MV-4-11 (cell line): ENCODE data around the gene PTPN5.
"Not testable (repeated sequence)": the region's sequence is repeated elsewhere in the genome, so short reads cannot be mapped to it uniquely, and the experiment has no call there.

Experiments
- DNase-seq: peaks from one replicate; lab custom pipeline; 2025; lab: John Stamatoyannopoulos, UW

PTPN5 gene

DNA sequence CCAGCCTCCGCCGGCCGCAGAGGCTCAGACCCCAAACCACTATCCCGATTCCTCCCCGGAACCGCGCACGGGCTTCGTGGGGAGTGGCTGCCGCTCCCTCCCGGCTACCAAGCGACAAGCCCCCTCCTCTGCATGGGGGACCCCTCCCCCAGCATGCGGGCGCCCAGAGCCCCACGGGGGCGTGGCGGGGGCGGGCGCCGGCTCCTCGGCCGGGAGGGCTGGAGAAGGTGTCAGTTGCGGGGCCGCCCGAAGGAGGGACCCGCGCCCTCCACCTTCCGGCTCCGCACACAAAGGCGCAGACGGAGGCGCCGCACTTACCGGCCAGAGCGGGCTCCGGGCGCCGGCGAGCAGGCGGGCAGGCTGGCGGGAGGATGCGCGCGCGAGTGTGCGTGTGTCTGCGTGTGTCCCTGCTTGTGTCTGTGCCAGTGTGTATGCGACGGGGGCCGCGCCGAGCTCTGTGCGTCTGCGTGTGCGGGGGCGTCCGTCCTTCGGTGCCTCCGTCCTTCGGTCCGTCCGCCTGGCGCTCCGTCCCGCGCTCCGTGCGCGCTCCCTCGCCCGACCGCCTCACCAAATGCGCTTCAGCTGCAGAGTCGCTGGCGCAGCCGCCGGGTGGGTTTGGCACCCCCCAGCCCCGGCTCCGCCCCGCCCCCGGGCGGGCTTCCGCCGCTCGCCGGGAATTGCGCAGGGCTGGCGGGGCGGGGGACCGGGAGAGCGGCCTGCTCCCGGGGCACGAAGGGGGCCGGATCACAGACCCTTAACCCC is at the start of gene PTPN5:
Gene PTPN5 (minus strand): TSS at position 592 of the 762 bp plus-strand sequence. CDS start 19,840 bp downstream, outside the sequence.
- DNase-seq, result no peak

GRCh38 chr11:18836417-18836816 is 44.8 kb upstream of the PTPN5 start:
- no peak for DNase-seq

DNA sequence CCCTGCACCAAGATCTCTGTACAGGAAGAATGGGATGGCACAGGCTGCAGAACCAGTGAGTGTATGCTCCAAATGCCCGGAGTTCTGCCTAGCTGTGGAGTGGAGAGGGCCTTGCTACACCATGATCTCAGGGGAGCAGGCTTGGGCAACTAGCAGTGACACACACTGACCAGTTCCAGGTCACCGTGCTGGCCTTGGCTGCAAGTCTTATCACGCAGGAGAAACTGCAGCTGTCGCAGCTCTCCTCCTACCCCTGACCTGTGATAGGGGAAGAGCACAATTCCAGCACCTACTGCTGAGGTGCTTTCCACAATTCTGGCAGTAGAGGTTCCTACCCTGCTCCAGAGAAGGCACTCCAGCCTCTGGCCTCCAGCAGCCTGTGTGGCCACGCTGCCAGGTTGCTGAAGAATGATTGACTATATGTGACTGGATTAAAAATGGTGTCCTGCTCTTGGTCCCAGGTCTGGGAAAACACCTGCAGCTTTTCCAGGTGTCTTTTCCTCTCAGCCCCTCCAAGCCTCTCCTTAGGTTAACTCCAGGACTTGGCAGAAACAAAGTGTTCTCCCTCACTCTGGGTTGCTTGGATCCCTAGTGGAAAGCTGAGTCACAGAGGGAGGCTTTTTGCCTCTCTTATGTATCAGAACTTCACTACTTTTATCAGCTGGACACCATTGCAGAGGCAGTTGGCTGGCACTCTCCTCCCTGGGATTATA is 43.3 kb upstream of the PTPN5 start:
- DNase-seq, result no peak

- not testable (repeated sequence) for DNase-seq
These were observed 28.6 kb upstream of the PTPN5 start for GRCh38 chr11:18820160-18820559.

- DNase-seq, result no peak
These were observed 12.8 kb upstream of the PTPN5 start for GRCh38 chr11:18804199-18804999.

GRCh38 chr11:18802381-18803257 is 11.0 kb upstream of the PTPN5 start:
- DNase-seq, result peak; percentile 41

GRCh38 chr11:18798799-18799469 is 7.3 kb upstream of the PTPN5 start:
- no peak for DNase-seq

- DNase-seq, result no peak
These were observed 3.4 kb upstream of the PTPN5 start for GRCh38 chr11:18794956-18795355.

GRCh38 chr11:18792827-18793226 is 1.2 kb upstream of the PTPN5 start:
- DNase-seq, result no peak

DNA sequence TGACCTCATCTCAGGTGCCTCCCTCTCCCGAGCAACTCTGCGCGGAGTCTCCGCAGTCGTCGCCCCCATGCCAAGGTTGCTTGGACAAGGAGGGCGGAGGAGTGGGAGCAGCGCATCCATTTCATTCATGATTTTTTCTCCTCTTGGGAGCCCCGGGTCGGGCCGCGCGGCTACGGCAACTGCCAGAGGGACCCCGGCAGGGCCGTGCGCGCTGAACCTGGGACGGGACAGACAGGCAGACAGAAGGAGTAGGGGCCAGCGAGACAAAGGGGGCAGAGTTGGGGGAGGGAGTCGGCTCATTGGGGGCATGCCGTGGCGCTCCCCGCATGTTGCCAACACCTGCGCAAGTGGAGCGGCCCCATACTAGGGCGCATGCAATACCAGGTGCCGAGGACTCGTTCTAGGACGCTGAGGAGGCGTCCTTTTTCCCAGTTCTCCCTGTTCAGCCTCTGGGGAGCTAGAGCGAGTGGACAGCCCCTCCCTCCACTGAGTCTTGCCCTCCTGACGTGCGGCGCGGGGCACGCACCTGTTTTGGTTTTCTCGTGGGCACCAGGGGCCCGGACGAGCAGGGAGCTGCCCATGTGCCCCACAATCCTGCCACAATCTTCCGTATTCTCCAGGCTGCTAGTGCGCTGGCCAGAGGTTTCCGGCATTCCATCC is 501 bp upstream of the PTPN5 start:
- no peak for DNase-seq

DNA sequence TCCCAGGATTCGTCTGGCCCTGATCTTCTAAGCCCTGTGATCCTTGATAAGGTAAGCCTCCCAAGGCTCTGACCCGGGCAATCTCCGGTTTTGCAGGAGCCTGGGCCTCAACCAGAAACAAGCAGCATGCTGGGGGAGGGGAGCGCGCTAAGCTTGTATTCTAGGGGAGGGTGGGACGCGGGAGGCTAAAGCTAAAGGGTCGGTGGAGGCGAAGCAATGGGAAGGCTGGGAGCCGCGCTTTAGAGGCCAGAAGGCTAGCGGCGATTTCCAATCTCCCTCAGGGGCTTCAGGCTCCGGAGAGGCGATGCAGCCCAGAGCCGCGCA is 753 bp downstream of the PTPN5 start:
- no peak for DNase-seq

DNA sequence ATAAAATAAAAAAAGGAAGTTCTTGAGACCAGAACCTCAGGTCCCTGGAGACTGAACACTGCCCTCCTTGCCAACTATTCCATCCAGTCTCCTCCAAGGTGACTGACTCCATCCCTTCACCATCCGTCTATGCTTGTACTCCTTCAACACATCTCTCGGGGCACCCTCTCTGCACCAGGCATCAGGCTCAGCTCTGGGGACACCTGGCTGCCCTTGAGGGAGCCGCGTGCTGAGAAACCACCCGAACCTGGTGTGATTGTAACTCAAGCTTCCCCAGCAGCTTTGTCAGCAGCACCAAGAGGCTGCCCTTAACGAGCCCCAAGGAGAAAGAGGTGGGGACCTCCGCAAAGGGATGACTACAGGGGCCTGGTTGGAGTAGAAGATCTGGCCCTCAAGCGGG is 1.7 kb downstream of the PTPN5 start:
- no peak for DNase-seq

GRCh38 chr11:18785411-18785810 is 6.2 kb downstream of the PTPN5 start:
- DNase-seq, result no peak

GRCh38 chr11:18780896-18781295 is 10.7 kb downstream of the PTPN5 start:
- DNase-seq, result no peak

DNA sequence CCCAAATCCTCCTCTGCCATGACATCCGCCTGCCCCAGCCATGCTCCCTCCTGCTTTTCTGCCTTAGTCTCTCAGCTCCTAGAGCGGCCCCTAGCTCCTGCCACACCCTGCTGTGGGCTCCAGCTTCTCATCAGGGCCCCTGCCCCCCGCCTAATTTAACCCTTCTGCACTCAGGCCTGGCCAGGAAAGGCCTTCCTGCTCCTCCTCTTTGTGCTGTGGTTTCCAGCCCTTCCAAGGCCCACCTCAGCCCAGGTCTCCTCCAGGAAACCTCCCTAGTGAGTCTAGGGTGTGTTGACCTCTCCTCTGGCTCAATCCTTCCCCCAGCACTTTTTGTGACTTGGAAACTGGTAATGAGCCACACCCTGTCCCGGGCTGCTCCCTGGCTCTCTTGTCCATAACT is 11.3 kb downstream of the PTPN5 start:
- DNase-seq, result no peak

- no peak for DNase-seq
These were observed 13.1 kb downstream of the PTPN5 start for GRCh38 chr11:18778468-18778867.

DNA sequence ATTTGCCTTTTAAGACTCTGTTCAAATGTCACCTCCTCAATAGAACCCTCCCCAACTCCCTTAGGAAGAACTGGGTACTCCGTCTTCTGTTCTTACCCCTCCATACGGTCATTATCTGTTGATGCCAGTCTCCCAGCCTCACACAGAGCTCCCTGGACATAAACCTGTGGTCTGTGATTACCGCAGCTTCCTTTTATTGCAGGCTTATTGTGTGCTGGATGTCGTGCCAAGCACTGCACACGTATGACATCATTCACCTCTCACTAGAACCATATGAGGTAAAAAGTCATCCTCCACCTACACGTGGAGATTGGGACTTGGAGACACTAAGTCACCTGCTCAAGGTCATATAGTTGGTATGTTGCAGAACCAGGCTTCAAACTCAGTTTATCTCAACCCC is 15.3 kb downstream of the PTPN5 start:
- DNase-seq, result peak; percentile 18

- DNase-seq, result peak; percentile 17
These were observed 15.9 kb downstream of the PTPN5 start for GRCh38 chr11:18775492-18776292.

GRCh38 chr11:18774801-18775200 is 16.8 kb downstream of the PTPN5 start:
- no peak for DNase-seq

GRCh38 chr11:18773681-18774080 is 17.9 kb downstream of the PTPN5 start:
- no peak for DNase-seq
